ENCODE measurements around the gene FIBCD1. TPM values are rescaled to one million over a fixed set of nuclear protein-coding genes. Genes with fewer than 3 reads are reported as not detected.

FIBCD1 gene
- total and polyA plus RNA-seq, 4 donors, result 0.97 to 7.7 (median 4.1) TPM

GRCh38 chr9:130874783-130875182 lies 64.3 kb downstream of the FIBCD1 start:
- DNase-seq (no peak), ATAC-seq (ENCODE audit: insufficient read depth, low FRiP score) (no peak)
- TF ChIP-seq, protein P1, sequence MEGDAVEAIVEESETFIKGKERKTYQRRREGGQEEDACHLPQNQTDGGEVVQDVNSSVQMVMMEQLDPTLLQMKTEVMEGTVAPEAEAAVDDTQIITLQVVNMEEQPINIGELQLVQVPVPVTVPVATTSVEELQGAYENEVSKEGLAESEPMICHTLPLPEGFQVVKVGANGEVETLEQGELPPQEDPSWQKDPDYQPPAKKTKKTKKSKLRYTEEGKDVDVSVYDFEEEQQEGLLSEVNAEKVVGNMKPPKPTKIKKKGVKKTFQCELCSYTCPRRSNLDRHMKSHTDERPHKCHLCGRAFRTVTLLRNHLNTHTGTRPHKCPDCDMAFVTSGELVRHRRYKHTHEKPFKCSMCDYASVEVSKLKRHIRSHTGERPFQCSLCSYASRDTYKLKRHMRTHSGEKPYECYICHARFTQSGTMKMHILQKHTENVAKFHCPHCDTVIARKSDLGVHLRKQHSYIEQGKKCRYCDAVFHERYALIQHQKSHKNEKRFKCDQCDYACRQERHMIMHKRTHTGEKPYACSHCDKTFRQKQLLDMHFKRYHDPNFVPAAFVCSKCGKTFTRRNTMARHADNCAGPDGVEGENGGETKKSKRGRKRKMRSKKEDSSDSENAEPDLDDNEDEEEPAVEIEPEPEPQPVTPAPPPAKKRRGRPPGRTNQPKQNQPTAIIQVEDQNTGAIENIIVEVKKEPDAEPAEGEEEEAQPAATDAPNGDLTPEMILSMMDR (IDR thresholded peaks at IDR 0.05; ENCODE audit: control extremely low read depth, extremely low read depth), result no peak
- 83 to 94% methylated on average over 5 of the region's 5 CpGs for WGBS, 2 donors
- Histone ChIP-seq H3K27me3 (ENCODE audit: control insufficient read depth in 3 of 3, insufficient read depth in 3 of 3, low read length in 2 of 3) (no peaks in the 10 kb centered on the region), H3K4me3 (no peak overlapping the region), H3K4me1 (ENCODE audit: control insufficient read depth in 5 of 5, insufficient read depth in 5 of 5, low read length in 5 of 5) (no peaks in the 10 kb centered on the region), H3K27ac (ENCODE audit: low read depth in 1 of 2, low read length in 1 of 2) (no peak overlapping the region), H3K9ac (ENCODE audit: insufficient read depth in 1 of 2, low read length in 2 of 2) (no peak overlapping the region), H3K36me3 (ENCODE audit: control insufficient read depth in 4 of 4, insufficient read depth in 4 of 4, low read length in 4 of 4) (peaks cover 0 to 46% (median 23%) of the 10 kb centered on the region in 4 donors), H3K9me3 (ENCODE audit: control insufficient read depth in 4 of 4, insufficient read depth in 3 of 4, low read length in 3 of 4) (no peaks in the 10 kb centered on the region)

- TF ChIP-seq, protein P1 (IDR thresholded peaks at IDR 0.05; ENCODE audit: control extremely low read depth, extremely low read depth), result no peak
- H3K27me3 ChIP-seq (ENCODE audit: control insufficient read depth in 3 of 3, insufficient read depth in 3 of 3, low read length in 2 of 3), result no peaks in the 10 kb centered on the region
- H3K4me1 ChIP-seq (ENCODE audit: control insufficient read depth in 5 of 5, insufficient read depth in 5 of 5, low read length in 5 of 5), result peaks cover 0 to 3% (median 0%) of the 10 kb centered on the region in 5 donors
- DNase-seq, result no peak
- no peak overlapping the region for H3K4me3 ChIP-seq
- peak overlapping the region in 1 of 2 donors; percentile 63 for H3K27ac ChIP-seq (ENCODE audit: low read depth in 1 of 2, low read length in 1 of 2)
- H3K9me3 ChIP-seq (ENCODE audit: control insufficient read depth in 4 of 4, insufficient read depth in 3 of 4, low read length in 3 of 4), result no peaks in the 10 kb centered on the region
- WGBS, 2 donors, result 94 to 96% methylated on average over 8 of the region's 8 CpGs
- no peak overlapping the region for H3K9ac ChIP-seq (ENCODE audit: insufficient read depth in 1 of 2, low read length in 2 of 2)
- no peak for ATAC-seq (ENCODE audit: insufficient read depth, low FRiP score)
- peaks cover 0 to 49% (median 18%) of the 10 kb centered on the region in 4 donors for H3K36me3 ChIP-seq (ENCODE audit: control insufficient read depth in 4 of 4, insufficient read depth in 4 of 4, low read length in 4 of 4)
Measured at GRCh38 chr9:130873966-130874365, 65.1 kb downstream of the FIBCD1 start.

- TF ChIP-seq, protein P1 (IDR thresholded peaks at IDR 0.05; ENCODE audit: control extremely low read depth, extremely low read depth), result no peak
- no peak for DNase-seq
- no peaks in the 10 kb centered on the region for H3K9me3 ChIP-seq (ENCODE audit: control insufficient read depth in 4 of 4, insufficient read depth in 3 of 4, low read length in 3 of 4)
- H3K9ac ChIP-seq (ENCODE audit: insufficient read depth in 1 of 2, low read length in 2 of 2), result no peak overlapping the region
- no peaks in the 10 kb centered on the region for H3K27me3 ChIP-seq (ENCODE audit: control insufficient read depth in 3 of 3, insufficient read depth in 3 of 3, low read length in 2 of 3)
- H3K4me3 ChIP-seq, result no peak overlapping the region
- H3K36me3 ChIP-seq (ENCODE audit: control insufficient read depth in 4 of 4, insufficient read depth in 4 of 4, low read length in 4 of 4), result peaks cover 0 to 44% (median 13%) of the 10 kb centered on the region in 4 donors
- H3K27ac ChIP-seq (ENCODE audit: low read depth in 1 of 2, low read length in 1 of 2), result peak overlapping the region in 1 of 2 donors; percentile 63
- 89 to 95% methylated on average over 15 of the region's 15 CpGs for WGBS, 2 donors
- H3K4me1 ChIP-seq (ENCODE audit: control insufficient read depth in 5 of 5, insufficient read depth in 5 of 5, low read length in 5 of 5), result peaks cover 0 to 3% (median 0%) of the 10 kb centered on the region in 5 donors
- ATAC-seq (ENCODE audit: insufficient read depth, low FRiP score), result no peak
Measured at GRCh38 chr9:130872912-130873503, 66.0 kb downstream of the FIBCD1 start.

Data from lung (tissue), 12 donors.